IMR-90 (cell line): ENCODE results near the gene CALCOCO1. TPM values are rescaled to one million over a fixed set of nuclear protein-coding genes. Genes with fewer than 3 reads are reported as not detected.

Source experiments
- ATAC-seq: fragments of 200-7000 bp; cut with Tn5 transposase; 2 replicates; pipeline ENCODE4 v1.9.1; 2020; ENCODE audit warnings: low read depth, mild to moderate bottlenecking, moderate library complexity
- BruUV-seq: library from RNA; stranded (reverse); fragments of 400-500 nt; replicated peaks from 2 replicates; lab custom pipeline; 2021; lab: Mats Ljungman, UMichigan
- CTCF ChIA-PET: fragments of 300-600 bp; formaldehyde crosslinking; extraction: SDS; loops from one replicate; lab custom pipeline; 2021; ENCODE audit warnings: antibody characterized with exemption; lab: Yijun Ruan, JAX
- POLR2A ChIA-PET: fragments of 300-600 bp; sonication (Branson Sonifier 250); formaldehyde crosslinking; loops from one replicate; lab custom pipeline; 2022; ENCODE audit warnings: antibody characterized with exemption; ENCODE audit not compliant: unreplicated experiment; lab: Charles Lee
- DNase-seq: peaks from one replicate; pipeline ENCODE4 v3.0.0; 2013
- H2AFZ ChIP-seq: replicated peaks from 2 replicates; pipeline ENCODE3; 2013; ENCODE audit warnings: low read length, mild to moderate bottlenecking; ENCODE audit not compliant: poor library complexity
- H2AK5ac ChIP-seq: 2 replicates; pipeline ENCODE4 v1.6.1; 2013; ENCODE audit warnings: low read depth, low read length, inconsistent platforms
- H2AK9ac ChIP-seq: replicated peaks from 2 replicates; pipeline ENCODE3; 2013; ENCODE audit warnings: mild to moderate bottlenecking, low read depth, low read length, moderate library complexity; ENCODE audit not compliant: poor library complexity
- H2BK120ac ChIP-seq: 2 replicates; pipeline ENCODE4 v1.6.1; 2013; ENCODE audit warnings: low read depth, low read length, inconsistent platforms
- H2BK15ac ChIP-seq: 3 replicates; pipeline ENCODE4 v1.6.1; 2013; ENCODE audit warnings: low read depth, low read length, inconsistent platforms
- H2BK20ac ChIP-seq: 2 replicates; pipeline ENCODE4 v1.6.1; 2013; ENCODE audit warnings: low read depth, mild to moderate bottlenecking, inconsistent platforms, low read length, moderate library complexity
- H2BK5ac ChIP-seq: 2 replicates; pipeline ENCODE4 v1.6.1; 2013; ENCODE audit warnings: mild to moderate bottlenecking, low read depth, low read length, inconsistent platforms; ENCODE audit not compliant: poor library complexity, severe bottlenecking
- H3K14ac ChIP-seq: replicated peaks from 2 replicates; pipeline ENCODE4 v1.6.1; 2013; ENCODE audit warnings: low read depth, low read length, inconsistent platforms
- H3K18ac ChIP-seq: 2 replicates; pipeline ENCODE4 v1.6.1; 2013; ENCODE audit warnings: low read depth, low read length, control low read depth
- H3K23ac ChIP-seq: 2 replicates; pipeline ENCODE4 v1.6.1; 2013; ENCODE audit warnings: low read depth, low read length, inconsistent platforms
- H3K27ac ChIP-seq: 2 replicates; pipeline ENCODE4 v1.5.1; 2013; ENCODE audit warnings: mild to moderate bottlenecking, control low read depth, low read length; ENCODE audit not compliant: insufficient read depth
- H3K27me3 ChIP-seq: 2 replicates; pipeline ENCODE4 v1.6.1; 2013; ENCODE audit warnings: low read length; ENCODE audit not compliant: control insufficient read depth, insufficient read depth
- H3K36me3 ChIP-seq: 2 replicates; pipeline ENCODE4 v1.6.1; 2013; ENCODE audit warnings: low read length, mixed read lengths; ENCODE audit not compliant: control insufficient read depth, insufficient read depth
- H3K4ac ChIP-seq: 2 replicates; pipeline ENCODE4 v1.6.1; 2013; ENCODE audit warnings: low read depth, low read length, inconsistent platforms
- H3K4me1 ChIP-seq: 2 replicates; pipeline ENCODE4 v1.6.1; 2013; ENCODE audit warnings: low read length, mixed read lengths; ENCODE audit not compliant: control insufficient read depth, insufficient read depth
- H3K4me2 ChIP-seq: 2 replicates; pipeline ENCODE4 v1.6.1; 2013; ENCODE audit warnings: low read depth, mild to moderate bottlenecking, control low read depth, low read length, moderate library complexity
- H3K4me3 ChIP-seq: 2 replicates; pipeline ENCODE4 v1.5.1; 2013; ENCODE audit warnings: low read depth, mild to moderate bottlenecking, control low read depth, low read length, moderate library complexity; ENCODE audit not compliant: insufficient read depth
- H3K56ac ChIP-seq: 2 replicates; pipeline ENCODE4 v1.6.1; 2013; ENCODE audit warnings: low read length, inconsistent platforms; ENCODE audit not compliant: insufficient read depth; ENCODE audit errors: extremely low read depth
- H3K79me1 ChIP-seq, 2 experiments: 2 replicates each; pipeline ENCODE4 v1.6.1; 2013; ENCODE audit warnings: low read length in 2 of 2, inconsistent platforms in 1 of 2, low read depth in 1 of 2
- H3K9ac ChIP-seq: 2 replicates; pipeline ENCODE4 v1.6.1; 2013; ENCODE audit warnings: low read depth, low read length, control low read depth
- H3K9me1 ChIP-seq: 2 replicates; pipeline ENCODE4 v1.6.1; 2013; ENCODE audit warnings: low read length, inconsistent platforms; ENCODE audit not compliant: insufficient read depth
- H3K9me3 ChIP-seq: 2 replicates; pipeline ENCODE4 v1.6.1; 2013; ENCODE audit warnings: low read length; ENCODE audit not compliant: control insufficient read depth, insufficient read depth
- H4K20me1 ChIP-seq: 2 replicates; pipeline ENCODE4 v1.6.1; 2013; ENCODE audit warnings: low read length, inconsistent platforms; ENCODE audit not compliant: insufficient read depth
- H4K5ac ChIP-seq: 2 replicates; pipeline ENCODE4 v1.6.1; 2013; ENCODE audit warnings: mild to moderate bottlenecking, low read depth, low read length, control low read depth
- H4K8ac ChIP-seq, 2 experiments: 2 replicates each; pipeline ENCODE4 v1.6.1; 2013; ENCODE audit warnings: low read depth in 2 of 2, low read length in 2 of 2, control low read depth in 1 of 2, inconsistent platforms in 1 of 2
- H4K91ac ChIP-seq: 2 replicates; pipeline ENCODE4 v1.6.1; 2013; ENCODE audit warnings: low read depth, low read length, inconsistent platforms; ENCODE audit not compliant: insufficient read depth
- BHLHE40 ChIP-seq: fragments of 150-350 bp; IDR thresholded peaks from 2 replicates; pipeline ENCODE4 v1.6.1; 2016; ENCODE audit warnings: mild to moderate bottlenecking, low read depth, low read length
- FOS ChIP-seq: fragments of 150-350 bp; IDR thresholded peaks from 2 replicates; pipeline ENCODE4 v1.6.1; 2016; ENCODE audit warnings: low read depth, low read length
- RCOR1 ChIP-seq: IDR thresholded peaks from 2 replicates; pipeline ENCODE4 v1.6.1; 2012; ENCODE audit warnings: mild to moderate bottlenecking, low read length, improper control_type of control experiment; ENCODE audit not compliant: insufficient replicate concordance
- dilution Hi-C: fragments of 300-500 bp; cut with HindIII; formaldehyde crosslinking; loops from one replicate; pipeline ENCODE4 v1.14.3; 2018; ENCODE audit warnings: low sequenced_read_pairs; ENCODE audit not compliant: unreplicated experiment
- in situ Hi-C: fragments of 300-500 bp; cut with MboI; formaldehyde crosslinking; loops from 3 replicates; pipeline ENCODE4 v1.14.3; 2019; ENCODE audit warnings: low sequenced_read_pairs, inconsistent platforms, mixed read lengths
- intact Hi-C: fragments of 100-400 bp; cut with micrococcal nuclease; formaldehyde crosslinking; loops from 2 replicates; pipeline ENCODE4 v1.10.0; 2022
- polyA plus RNA-seq, 3 experiments: library from polyadenylated mRNA; depleted of rRNA; stranded (reverse); fragments of >200 nt; gene quantifications; 2 replicates each; pipeline ENCODE4 v1.2.3, GENCODE V29; 2012; ENCODE audit warnings: low replicate concordance in 1 of 3
- total RNA-seq: library from RNA; depleted of rRNA; stranded (reverse); fragments of >200 nt; gene quantifications from 2 replicates; pipeline ENCODE4 v1.2.3, GENCODE V29; 2012

CALCOCO1 gene
- total and polyA plus RNA-seq, 2 of the 4 experiments (the other 2 are of a cell fraction), result 156 to 169 TPM

DNA sequence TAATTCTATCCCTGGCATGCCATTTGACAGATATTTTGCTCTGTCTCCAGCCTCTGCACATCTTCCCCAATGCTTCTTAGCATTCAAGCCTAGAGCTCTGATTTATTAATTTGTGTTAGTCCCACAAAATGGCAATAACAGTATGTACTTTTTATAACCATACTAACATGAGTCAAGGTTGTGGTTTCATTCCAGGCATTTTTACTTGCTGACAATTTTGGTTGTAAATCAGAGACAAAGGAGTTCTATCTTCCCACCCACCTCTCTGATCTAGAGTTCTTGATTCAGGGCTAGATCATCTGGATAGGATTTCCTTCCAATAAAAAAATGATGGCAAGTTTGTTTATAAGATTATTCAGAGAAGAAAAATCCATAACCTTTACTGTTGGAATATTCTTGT is 43.0 kb upstream of the CALCOCO1 start:
- H2AK9ac ChIP-seq, result no peak overlapping the region
- H4K8ac ChIP-seq, result peak overlapping the region in 1 of 2 experiments; percentile 43; a peak in 1 of 4 replicates
- peak overlapping the region; percentile 25; the same call in 1 of the 2 replicates for H3K23ac ChIP-seq
- no peaks in the 10 kb centered on the region for H4K20me1 ChIP-seq
- H4K91ac ChIP-seq, result no peak overlapping the region
- H3K79me1 ChIP-seq, result no peaks in the 10 kb centered on the region
- in situ Hi-C loops, result loop anchor here (10.0 kb wide), 1 partner anchor 435 kb away; no protein-coding TSS in a partner anchor
- peak; percentile 97 for DNase-seq
- no TSS peak for BruUV-seq
- H2BK5ac ChIP-seq, result peak overlapping the region; percentile 34
- no peaks in the 10 kb centered on the region for H3K27me3 ChIP-seq
- peaks cover 13% of the 10 kb centered on the region for H3K9me1 ChIP-seq
- H3K4me1 ChIP-seq, result peaks cover 13% of the 10 kb centered on the region
- H3K14ac ChIP-seq, result no peak overlapping the region
- peak; percentile 84 for ATAC-seq
- H3K56ac ChIP-seq, result no peak overlapping the region
- no peak overlapping the region; the same call in 1 of the 2 replicates for H3K18ac ChIP-seq
- peak overlapping the region; percentile 59; the same call in 1 of the 2 replicates for H3K4ac ChIP-seq
- peak overlapping the region; percentile 67; the same call in 1 of the 2 replicates for H3K4me2 ChIP-seq
- dilution Hi-C loops, result no loop called here
- H3K27ac ChIP-seq, result no peak overlapping the region
- no peak overlapping the region for H2AFZ ChIP-seq
- H3K9ac ChIP-seq, result no peak overlapping the region
- H4K5ac ChIP-seq, result no peak overlapping the region
- no peak for TF ChIP-seq BHLHE40
- peak; percentile 37; the same call in 1 of the 2 replicates for TF ChIP-seq FOS
- TF ChIP-seq RCOR1, result no peak
- CTCF ChIA-PET, result interaction anchor here (1.0 to 1.1 kb wide), 3 partner anchors 12 to 21 kb away, joined by 3 to 4 read pairs (median 3); no protein-coding TSS in a partner anchor
- no peaks in the 10 kb centered on the region for H3K36me3 ChIP-seq
- H2BK15ac ChIP-seq, result 0 out of 3 replicates have a peak overlapping the region, but pooled peaks have one; percentile 58
- no peak overlapping the region for H2AK5ac ChIP-seq
- H3K9me3 ChIP-seq, result no peaks in the 10 kb centered on the region
- no peak overlapping the region for H3K4me3 ChIP-seq
- H2BK20ac ChIP-seq, result peak overlapping the region; percentile 90; the same call in 1 of the 2 replicates
- intact Hi-C loops, result no loop called here
- POLR2A ChIA-PET, result no interaction called here
- peak overlapping the region; percentile 89 for H2BK120ac ChIP-seq
